IMR-90 (cell line): ENCODE measurements around the gene NRAS. TPM values are rescaled to one million over a fixed set of nuclear protein-coding genes. Genes with fewer than 3 reads are reported as not detected.

ENCODE experiments used
- ATAC-seq: fragments of 200-7000 bp; cut with Tn5 transposase; 2 replicates; pipeline ENCODE4 v1.9.1; 2020; ENCODE audit warnings: low read depth, mild to moderate bottlenecking, moderate library complexity
- BruUV-seq: library from RNA; stranded (reverse); fragments of 400-500 nt; replicated peaks from 2 replicates; lab custom pipeline; 2021; lab: Mats Ljungman, UMichigan
- CTCF ChIA-PET: fragments of 300-600 bp; formaldehyde crosslinking; extraction: SDS; loops from one replicate; lab custom pipeline; 2021; ENCODE audit warnings: antibody characterized with exemption; lab: Yijun Ruan, JAX
- POLR2A ChIA-PET: fragments of 300-600 bp; sonication (Branson Sonifier 250); formaldehyde crosslinking; loops from one replicate; lab custom pipeline; 2022; ENCODE audit warnings: antibody characterized with exemption; ENCODE audit not compliant: unreplicated experiment; lab: Charles Lee
- DNase-seq: peaks from one replicate; pipeline ENCODE4 v3.0.0; 2013
- H2AFZ ChIP-seq: replicated peaks from 2 replicates; pipeline ENCODE3; 2013; ENCODE audit warnings: low read length, mild to moderate bottlenecking; ENCODE audit not compliant: poor library complexity
- H2AK5ac ChIP-seq: 2 replicates; pipeline ENCODE4 v1.6.1; 2013; ENCODE audit warnings: low read depth, low read length, inconsistent platforms
- H2AK9ac ChIP-seq: replicated peaks from 2 replicates; pipeline ENCODE3; 2013; ENCODE audit warnings: mild to moderate bottlenecking, low read depth, low read length, moderate library complexity; ENCODE audit not compliant: poor library complexity
- H2BK120ac ChIP-seq: 2 replicates; pipeline ENCODE4 v1.6.1; 2013; ENCODE audit warnings: low read depth, low read length, inconsistent platforms
- H2BK15ac ChIP-seq: 3 replicates; pipeline ENCODE4 v1.6.1; 2013; ENCODE audit warnings: low read depth, low read length, inconsistent platforms
- H2BK20ac ChIP-seq: 2 replicates; pipeline ENCODE4 v1.6.1; 2013; ENCODE audit warnings: low read depth, mild to moderate bottlenecking, inconsistent platforms, low read length, moderate library complexity
- H2BK5ac ChIP-seq: 2 replicates; pipeline ENCODE4 v1.6.1; 2013; ENCODE audit warnings: mild to moderate bottlenecking, low read depth, low read length, inconsistent platforms; ENCODE audit not compliant: poor library complexity, severe bottlenecking
- H3K14ac ChIP-seq: replicated peaks from 2 replicates; pipeline ENCODE4 v1.6.1; 2013; ENCODE audit warnings: low read depth, low read length, inconsistent platforms
- H3K18ac ChIP-seq: 2 replicates; pipeline ENCODE4 v1.6.1; 2013; ENCODE audit warnings: low read depth, low read length, control low read depth
- H3K23ac ChIP-seq: 2 replicates; pipeline ENCODE4 v1.6.1; 2013; ENCODE audit warnings: low read depth, low read length, inconsistent platforms
- H3K27ac ChIP-seq: 2 replicates; pipeline ENCODE4 v1.5.1; 2013; ENCODE audit warnings: mild to moderate bottlenecking, control low read depth, low read length; ENCODE audit not compliant: insufficient read depth
- H3K27me3 ChIP-seq: 2 replicates; pipeline ENCODE4 v1.6.1; 2013; ENCODE audit warnings: low read length; ENCODE audit not compliant: control insufficient read depth, insufficient read depth
- H3K36me3 ChIP-seq: 2 replicates; pipeline ENCODE4 v1.6.1; 2013; ENCODE audit warnings: low read length, mixed read lengths; ENCODE audit not compliant: control insufficient read depth, insufficient read depth
- H3K4ac ChIP-seq: 2 replicates; pipeline ENCODE4 v1.6.1; 2013; ENCODE audit warnings: low read depth, low read length, inconsistent platforms
- H3K4me1 ChIP-seq: 2 replicates; pipeline ENCODE4 v1.6.1; 2013; ENCODE audit warnings: low read length, mixed read lengths; ENCODE audit not compliant: control insufficient read depth, insufficient read depth
- H3K4me2 ChIP-seq: 2 replicates; pipeline ENCODE4 v1.6.1; 2013; ENCODE audit warnings: low read depth, mild to moderate bottlenecking, control low read depth, low read length, moderate library complexity
- H3K4me3 ChIP-seq: 2 replicates; pipeline ENCODE4 v1.5.1; 2013; ENCODE audit warnings: low read depth, mild to moderate bottlenecking, control low read depth, low read length, moderate library complexity; ENCODE audit not compliant: insufficient read depth
- H3K56ac ChIP-seq: 2 replicates; pipeline ENCODE4 v1.6.1; 2013; ENCODE audit warnings: low read length, inconsistent platforms; ENCODE audit not compliant: insufficient read depth; ENCODE audit errors: extremely low read depth
- H3K79me1 ChIP-seq, 2 experiments: 2 replicates each; pipeline ENCODE4 v1.6.1; 2013; ENCODE audit warnings: low read length in 2 of 2, inconsistent platforms in 1 of 2, low read depth in 1 of 2
- H3K9ac ChIP-seq: 2 replicates; pipeline ENCODE4 v1.6.1; 2013; ENCODE audit warnings: low read depth, low read length, control low read depth
- H3K9me1 ChIP-seq: 2 replicates; pipeline ENCODE4 v1.6.1; 2013; ENCODE audit warnings: low read length, inconsistent platforms; ENCODE audit not compliant: insufficient read depth
- H3K9me3 ChIP-seq: 2 replicates; pipeline ENCODE4 v1.6.1; 2013; ENCODE audit warnings: low read length; ENCODE audit not compliant: control insufficient read depth, insufficient read depth
- H4K20me1 ChIP-seq: 2 replicates; pipeline ENCODE4 v1.6.1; 2013; ENCODE audit warnings: low read length, inconsistent platforms; ENCODE audit not compliant: insufficient read depth
- H4K5ac ChIP-seq: 2 replicates; pipeline ENCODE4 v1.6.1; 2013; ENCODE audit warnings: mild to moderate bottlenecking, low read depth, low read length, control low read depth
- H4K8ac ChIP-seq, 2 experiments: 2 replicates each; pipeline ENCODE4 v1.6.1; 2013; ENCODE audit warnings: low read depth in 2 of 2, low read length in 2 of 2, control low read depth in 1 of 2, inconsistent platforms in 1 of 2
- H4K91ac ChIP-seq: 2 replicates; pipeline ENCODE4 v1.6.1; 2013; ENCODE audit warnings: low read depth, low read length, inconsistent platforms; ENCODE audit not compliant: insufficient read depth
- CEBPB ChIP-seq: IDR thresholded peaks from 2 replicates; pipeline ENCODE4 v1.6.1; 2012; ENCODE audit warnings: low read depth, low read length, improper control_type of control experiment
- CHD1 ChIP-seq: IDR thresholded peaks from 2 replicates; pipeline ENCODE4 v1.6.1; 2012; ENCODE audit warnings: low read depth, low read length, improper control_type of control experiment
- MAFK ChIP-seq: IDR thresholded peaks from 2 replicates; pipeline ENCODE4 v1.6.1; 2012; ENCODE audit warnings: low read depth, low read length, improper control_type of control experiment
- MXI1 ChIP-seq: IDR thresholded peaks from 2 replicates; pipeline ENCODE4 v1.6.1; 2012; ENCODE audit warnings: low read depth, mild to moderate bottlenecking, low read length, moderate library complexity, borderline replicate concordance
- NFE2L2 ChIP-seq: fragments of 150-350 bp; IDR thresholded peaks from 2 replicates; pipeline ENCODE4 v1.6.1; 2016; ENCODE audit warnings: low read depth, mild to moderate bottlenecking, low read length
- POLR2A ChIP-seq: IDR thresholded peaks from 2 replicates; pipeline ENCODE4 v1.6.1; 2012; ENCODE audit warnings: mild to moderate bottlenecking, low read depth, low read length
- RAD21 ChIP-seq: IDR thresholded peaks from 2 replicates; pipeline ENCODE4 v1.6.1; 2012; ENCODE audit warnings: low read length, improper control_type of control experiment
- RCOR1 ChIP-seq: IDR thresholded peaks from 2 replicates; pipeline ENCODE4 v1.6.1; 2012; ENCODE audit warnings: mild to moderate bottlenecking, low read length, improper control_type of control experiment; ENCODE audit not compliant: insufficient replicate concordance
- WGBS, 2 experiments: methylation state at CpG; one replicate each; pipeline versions ENCODE4 v1.1.5 to v1.1.7; 2013; ENCODE audit warnings: missing lambda C conversion rate in 2 of 2; ENCODE audit not compliant: insufficient read length in 1 of 2; ENCODE audit errors: extremely low coverage in 2 of 2; 5-methylcytosine and 5-hydroxymethylcytosine counted together
- dilution Hi-C: fragments of 300-500 bp; cut with HindIII; formaldehyde crosslinking; loops from one replicate; pipeline ENCODE4 v1.14.3; 2018; ENCODE audit warnings: low sequenced_read_pairs; ENCODE audit not compliant: unreplicated experiment
- in situ Hi-C: fragments of 300-500 bp; cut with MboI; formaldehyde crosslinking; loops from 3 replicates; pipeline ENCODE4 v1.14.3; 2019; ENCODE audit warnings: low sequenced_read_pairs, inconsistent platforms, mixed read lengths
- intact Hi-C: fragments of 100-400 bp; cut with micrococcal nuclease; formaldehyde crosslinking; loops from 2 replicates; pipeline ENCODE4 v1.10.0; 2022
- microRNA-seq, 2 experiments: library from miRNA; stranded (forward) in 1 of 2; unstranded in 1 of 2; fragments of 10-50 nt in 1 of 2; fragments of <30 nt in 1 of 2; gene quantifications in 1 of 2; microRNA quantifications in 1 of 2; one replicate each; pipeline versions ENCODE3 to v1.1.0; 2013 to 2020; ENCODE audit not compliant: insufficient read depth in 1 of 2, insufficient read length in 1 of 2, unreplicated experiment in 1 of 2
- polyA plus RNA-seq, 3 experiments: library from polyadenylated mRNA; depleted of rRNA; stranded (reverse); fragments of >200 nt; gene quantifications; 2 replicates each; pipeline ENCODE4 v1.2.3, GENCODE V29; 2012; ENCODE audit warnings: low replicate concordance in 1 of 3
- small RNA-seq, 5 experiments: library from RNA; depleted of rRNA; stranded (forward); fragments of <200 nt; gene quantifications; one replicate each; pipeline ENCODE3, GENCODE V24; 2012
- total RNA-seq: library from RNA; depleted of rRNA; stranded (reverse); fragments of >200 nt; gene quantifications from 2 replicates; pipeline ENCODE4 v1.2.3, GENCODE V29; 2012; rRNA removed
- TF ChIP-seq, protein P1 (sequence below): fragments of 150-350 bp; IDR thresholded peaks from 2 replicates; pipeline ENCODE4 v1.6.1; 2016; ENCODE audit warnings: low read depth, mild to moderate bottlenecking, low read length, moderate library complexity, borderline replicate concordance

NRAS gene
- total and polyA plus RNA-seq, 2 of the 4 experiments (the other 2 are of a cell fraction): 27.4 to 85.9 TPM

DNA sequence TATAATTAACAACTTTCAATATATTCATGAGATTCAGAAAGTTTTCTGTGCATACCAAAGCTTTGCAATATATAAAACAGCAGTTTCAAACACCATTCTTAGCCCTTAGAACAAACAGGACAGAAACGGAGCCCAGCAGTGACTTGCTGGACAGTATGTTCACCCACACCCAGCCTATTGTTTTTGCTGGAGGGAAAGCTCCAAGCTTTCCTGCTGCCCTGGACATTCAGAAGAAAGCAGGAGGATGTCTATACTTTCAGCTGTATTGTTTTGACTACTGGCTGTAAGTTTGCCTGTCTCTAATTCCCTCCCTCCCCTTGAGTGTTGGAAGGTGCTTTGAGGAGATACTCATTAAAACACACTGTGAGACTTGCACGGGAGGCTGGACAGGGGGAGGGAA lies 56.3 kb downstream of the NRAS start:
- DNase-seq (no peak), ATAC-seq (no peak)
- H2AFZ ChIP-seq: no peak overlapping the region
- POLR2A ChIA-PET: no interaction called here
- no peak overlapping the region for H3K27ac ChIP-seq
- no peak overlapping the region for H2BK15ac ChIP-seq
- no peak for TF ChIP-seq RAD21
- no peak for TF ChIP-seq NFE2L2
- TF ChIP-seq CHD1: no peak
- TF ChIP-seq RCOR1: no peak
- TF ChIP-seq MAFK: no peak
- TF ChIP-seq CEBPB: no peak
- no peak for TF ChIP-seq MXI1
- TF ChIP-seq, protein P1, sequence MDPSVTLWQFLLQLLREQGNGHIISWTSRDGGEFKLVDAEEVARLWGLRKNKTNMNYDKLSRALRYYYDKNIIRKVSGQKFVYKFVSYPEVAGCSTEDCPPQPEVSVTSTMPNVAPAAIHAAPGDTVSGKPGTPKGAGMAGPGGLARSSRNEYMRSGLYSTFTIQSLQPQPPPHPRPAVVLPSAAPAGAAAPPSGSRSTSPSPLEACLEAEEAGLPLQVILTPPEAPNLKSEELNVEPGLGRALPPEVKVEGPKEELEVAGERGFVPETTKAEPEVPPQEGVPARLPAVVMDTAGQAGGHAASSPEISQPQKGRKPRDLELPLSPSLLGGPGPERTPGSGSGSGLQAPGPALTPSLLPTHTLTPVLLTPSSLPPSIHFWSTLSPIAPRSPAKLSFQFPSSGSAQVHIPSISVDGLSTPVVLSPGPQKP: no peak
- TF ChIP-seq POLR2A: no peak
- no peak overlapping the region for H3K18ac ChIP-seq
- H2BK5ac ChIP-seq: no peak overlapping the region
- H3K9ac ChIP-seq: no peak overlapping the region
- no peak overlapping the region for H4K5ac ChIP-seq
- no peak overlapping the region for H4K8ac ChIP-seq
- no peak overlapping the region for H3K4me3 ChIP-seq
- H3K56ac ChIP-seq: no peak overlapping the region
- dilution Hi-C loops: no loop called here
- no peaks in the 10 kb centered on the region for H3K9me1 ChIP-seq
- no peaks in the 10 kb centered on the region for H3K9me3 ChIP-seq
- H3K79me1 ChIP-seq: no peaks in the 10 kb centered on the region
- H4K91ac ChIP-seq: no peak overlapping the region
- H3K4ac ChIP-seq: no peak overlapping the region
- no peak overlapping the region for H2AK5ac ChIP-seq
- in situ Hi-C loops: no loop called here
- H3K36me3 ChIP-seq: no peaks in the 10 kb centered on the region
- no peaks in the 10 kb centered on the region for H3K27me3 ChIP-seq
- no peak overlapping the region for H2BK20ac ChIP-seq
- no peaks in the 10 kb centered on the region for H4K20me1 ChIP-seq
- CTCF ChIA-PET: no interaction called here
- intact Hi-C loops: no loop called here
- H3K23ac ChIP-seq: no peak overlapping the region
- no peaks in the 10 kb centered on the region for H3K4me1 ChIP-seq
- H2BK120ac ChIP-seq: no peak overlapping the region
- no peak overlapping the region for H3K4me2 ChIP-seq
- WGBS, 2 experiments: no CpG with 5 or more reads among the region's 2 CpGs
- H3K14ac ChIP-seq: no peak overlapping the region
- H2AK9ac ChIP-seq: no peak overlapping the region
- no TSS peak for BruUV-seq

Small RNAs within 50 kb of the gene (microRNA-seq; reads per million reads assigned to microRNA genes)
- gene RN7SL432P (ENCODE audit: insufficient read depth, insufficient read length) (not detected), gene RNY1P13 (ENCODE audit: insufficient read depth, insufficient read length) (not detected)

Small RNAs within 50 kb of the gene (small RNA-seq; reads per million reads assigned to genes)
- gene RN7SL432P (0 to 0.60 (median 0) reads per million in 5 experiments), gene RNY1P13 (0 reads per million in 5 experiments)

Other genes with a start within 250 kb of the NRAS start
- 40.0 and 40.1 TPM in 2 replicates for gene TRIM33, start 205.6 kb downstream of the NRAS start, total RNA-seq
- gene TRIM33, start 205.6 kb downstream of the NRAS start, polyA plus RNA-seq (2012; rRNA removed): 9.2 and 9.5 TPM in 2 replicates
- 15.4 and 39.4 TPM in 2 replicates for gene BCAS2, start 135.2 kb downstream of the NRAS start, total RNA-seq
- 20.2 and 23.1 TPM in 2 replicates for gene BCAS2, start 135.2 kb downstream of the NRAS start, polyA plus RNA-seq (2012; rRNA removed)
- gene DENND2C, start 46.7 kb downstream of the NRAS start, total RNA-seq: 2.2 and 3.1 TPM in 2 replicates
- 0.53 and 0.58 TPM in 2 replicates for gene DENND2C, start 46.7 kb downstream of the NRAS start, polyA plus RNA-seq (2012; rRNA removed)
- gene AMPD1, start 21.2 kb downstream of the NRAS start, total RNA-seq: not detected in 2 replicates
- not detected in 2 replicates for gene AMPD1, start 21.2 kb downstream of the NRAS start, polyA plus RNA-seq (2012; rRNA removed)
- 879 and 2,287 TPM in 2 replicates for gene CSDE1, start 41.2 kb upstream of the NRAS start, total RNA-seq
- gene CSDE1, start 41.2 kb upstream of the NRAS start, polyA plus RNA-seq (2012; rRNA removed): 162 and 190 TPM in 2 replicates
- gene SIKE1, start 63.9 kb upstream of the NRAS start, total RNA-seq: 49.1 and 59.4 TPM in 2 replicates
- 20.9 and 24.2 TPM in 2 replicates for gene SIKE1, start 63.9 kb upstream of the NRAS start, polyA plus RNA-seq (2012; rRNA removed)
- not detected in 2 replicates for gene SYCP1, start 138.1 kb upstream of the NRAS start, total RNA-seq
- gene SYCP1, start 138.1 kb upstream of the NRAS start, polyA plus RNA-seq (2012; rRNA removed): not detected in 2 replicates